ENCODE measurements around the gene SLC7A8. TPM values are rescaled to one million over a fixed set of nuclear protein-coding genes. Genes with fewer than 3 reads are reported as not detected.
"Not testable (repeated sequence)": the region's sequence is repeated elsewhere in the genome, so short reads cannot be mapped to it uniquely, and the experiment has no call there.

The SLC7A8 gene
- total RNA-seq, 1 experiment from 2014 or later: 5.2 TPM

GRCh38 chr14:23114120-23114458 is 69.4 kb downstream of the SLC7A8 start:
- no peak for DNase-seq (ENCODE audit: low spot score)

GRCh38 chr14:23113431-23114119 is 69.9 kb downstream of the SLC7A8 start:
- DNase-seq (ENCODE audit: low spot score): no peak

- no peak for DNase-seq (ENCODE audit: low spot score)
Observed at GRCh38 chr14:23112359-23113178, 70.9 kb downstream of the SLC7A8 start.

GRCh38 chr14:23110579-23111365 is 72.7 kb downstream of the SLC7A8 start:
- no peak for DNase-seq (ENCODE audit: low spot score)

- no peak for DNase-seq (ENCODE audit: low spot score)
Observed at GRCh38 chr14:23109769-23110168, 73.7 kb downstream of the SLC7A8 start.

GRCh38 chr14:23108169-23108568 is 75.3 kb downstream of the SLC7A8 start:
- DNase-seq (ENCODE audit: low spot score): not testable (repeated sequence)

- DNase-seq (ENCODE audit: low spot score): not testable (repeated sequence)
Observed at GRCh38 chr14:23107620-23108019, 75.8 kb downstream of the SLC7A8 start.

- DNase-seq (ENCODE audit: low spot score): no peak
Observed at GRCh38 chr14:23106747-23107045, 76.8 kb downstream of the SLC7A8 start.

- DNase-seq (ENCODE audit: low spot score): no peak
Observed at GRCh38 chr14:23105348-23105824, 78.1 kb downstream of the SLC7A8 start.

- DNase-seq (ENCODE audit: low spot score): no peak
Observed at GRCh38 chr14:23104591-23105347, 78.7 kb downstream of the SLC7A8 start, which contains the start of gene CIROP. TSS of gene CIROP (minus strand) at chr14:23104989. CDS start at chr14:23104920, 69 bp downstream.

- DNase-seq (ENCODE audit: low spot score): no peak
Observed at GRCh38 chr14:23104070-23104590, 79.3 kb downstream of the SLC7A8 start.

GRCh38 chr14:23103581-23103980 is 79.9 kb downstream of the SLC7A8 start:
- DNase-seq (ENCODE audit: low spot score): no peak

GRCh38 chr14:23102801-23103200 is 80.7 kb downstream of the SLC7A8 start:
- DNase-seq (ENCODE audit: low spot score): no peak

- DNase-seq (ENCODE audit: low spot score): no peak
Observed at GRCh38 chr14:23101986-23102625, 81.4 kb downstream of the SLC7A8 start.

- no peak for DNase-seq (ENCODE audit: low spot score)
Observed at GRCh38 chr14:23101213-23101970, 82.1 kb downstream of the SLC7A8 start.

- no peak for DNase-seq (ENCODE audit: low spot score)
Observed at GRCh38 chr14:23099212-23099861, 84.1 kb downstream of the SLC7A8 start.

- DNase-seq (ENCODE audit: low spot score): no peak
Observed at GRCh38 chr14:23097786-23098185, 85.7 kb downstream of the SLC7A8 start.

- DNase-seq (ENCODE audit: low spot score): peak; percentile 99
Observed at GRCh38 chr14:23095196-23096108, 88.0 kb downstream of the SLC7A8 start, which contains the start of gene C14orf119. TSS of gene C14orf119 (plus strand) at chr14:23095505. CDS start at chr14:23097659, 2,154 bp downstream.

Data from H4 (cell line).